ENCODE results near the gene VANGL2. TPM values are rescaled to one million over a fixed set of nuclear protein-coding genes. Genes with fewer than 3 reads are reported as not detected.

VANGL2 gene
- total and polyA plus RNA-seq, 9 of the 15 experiments (the other 6 are each of a cell fraction or from before 2014, with no cell fraction given): 0.28 to 4.0 (median 0.98) TPM

DNA sequence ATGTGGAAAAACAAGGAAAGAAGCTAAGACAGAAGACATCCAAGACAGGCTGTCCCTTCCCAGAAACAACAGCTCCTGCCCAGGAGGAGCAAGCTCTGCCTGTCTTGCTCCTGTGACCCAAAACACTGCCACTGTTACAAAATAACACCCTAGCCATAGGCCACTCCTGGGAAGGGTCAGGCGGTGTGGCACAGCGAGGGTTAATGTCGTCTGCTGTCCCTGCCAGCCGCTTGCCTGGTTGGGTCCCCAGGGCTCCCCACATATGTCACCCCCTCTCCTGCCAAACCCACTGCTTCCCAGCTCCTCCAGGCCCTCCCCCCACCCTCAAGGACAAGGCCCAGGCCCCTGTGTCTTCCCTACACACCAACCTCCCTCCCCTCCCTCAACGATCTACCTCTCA is 37.4 kb upstream of the VANGL2 start:
- ChIA-PET CTCF (ENCODE audit: low intra/inter-chr PET ratio) (no interaction called here), POLR2A (interaction anchor here (0.6 to 5.8 kb wide), 10 partner anchors 11 to 317 kb away, joined by 3 to 27 read pairs (median 4); partner anchors contain the start of genes COPA and NCSTN)
- peak overlapping the region; percentile 62 to 81; a peak in 2 of 4 replicates for H3K9ac ChIP-seq (ENCODE audit: insufficient read depth in 1 of 2, low read depth in 2 of 2, low read length in 2 of 2)
- H2AFZ ChIP-seq (ENCODE audit: low read depth, low read length): 0 out of 2 replicates have a peak overlapping the region, but pooled peaks have one; percentile 60
- ATAC-seq: no peak
- H3K79me2 ChIP-seq (ENCODE audit: control insufficient read depth, insufficient read depth, low read length): no peaks in the 10 kb centered on the region
- no peak for DNase-seq (ENCODE audit: extremely low read depth in 1 of 4, low spot score in 3 of 4)
- intact Hi-C loops (cut with micrococcal nuclease) (loop anchor here (2.0 kb wide), 1 partner anchor 14 kb away; no protein-coding TSS in a partner anchor), in situ Hi-C loops (cut with MboI) (no loop called here)
- H3K36me3 ChIP-seq (ENCODE audit: control insufficient read depth, insufficient read depth, low read length): peaks cover 24% of the 10 kb centered on the region; the same call in 2 of the 3 replicates
- H3K9me3 ChIP-seq (replicated peaks; ENCODE audit: control insufficient read depth, insufficient read depth, low read depth, low read length): no peaks in the 10 kb centered on the region
- H3K27me3 ChIP-seq (ENCODE audit: control insufficient read depth in 2 of 2, insufficient read depth in 2 of 2, low read length in 2 of 2): no peaks in the 10 kb centered on the region
- no peaks in the 10 kb centered on the region; the same call in 1 of the 2 replicates for H4K20me1 ChIP-seq (replicated peaks; ENCODE audit: control insufficient read depth, insufficient read depth, low read length)
- no peak overlapping the region for H3K4me3 ChIP-seq
- no TSS peak for BruUV-seq (replicated peaks)
- no peak overlapping the region; the same call in 1 of the 2 replicates for H3K4me2 ChIP-seq (ENCODE audit: insufficient read depth, low read length)
- peak overlapping the region; percentile 73; the same call in 2 of the 3 replicates for H3K27ac ChIP-seq (ENCODE audit: extremely low read depth, low read depth, low read length)
- WGBS (ENCODE audit: insufficient coverage, low coverage, missing lambda C conversion rate): 60% methylated on average over 5 of the region's 5 CpGs
- H3K9me1 ChIP-seq (ENCODE audit: control insufficient read depth, insufficient read depth, low read length): no peaks in the 10 kb centered on the region
- no peak for FAIRE-seq
- H3K4me1 ChIP-seq (replicated peaks in 1 of 2; ENCODE audit: control insufficient read depth in 2 of 2, insufficient read depth in 2 of 2, low read length in 2 of 2): peaks cover 24 to 40% of the 10 kb centered on the region in 2 experiments
- no peak for TF ChIP-seq ZNF134 (CRISPR knock-in tag; conservative IDR thresholded peaks at IDR 0.05)
- TF ChIP-seq PHTF2 (CRISPR knock-in tag; IDR thresholded peaks at IDR 0.05): no peak
- TF ChIP-seq ZNF121 (CRISPR knock-in tag; conservative IDR thresholded peaks at IDR 0.05): no peak
- TF ChIP-seq, protein P1, sequence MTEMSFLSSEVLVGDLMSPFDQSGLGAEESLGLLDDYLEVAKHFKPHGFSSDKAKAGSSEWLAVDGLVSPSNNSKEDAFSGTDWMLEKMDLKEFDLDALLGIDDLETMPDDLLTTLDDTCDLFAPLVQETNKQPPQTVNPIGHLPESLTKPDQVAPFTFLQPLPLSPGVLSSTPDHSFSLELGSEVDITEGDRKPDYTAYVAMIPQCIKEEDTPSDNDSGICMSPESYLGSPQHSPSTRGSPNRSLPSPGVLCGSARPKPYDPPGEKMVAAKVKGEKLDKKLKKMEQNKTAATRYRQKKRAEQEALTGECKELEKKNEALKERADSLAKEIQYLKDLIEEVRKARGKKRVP (CRISPR knock-in tag; IDR thresholded peaks at IDR 0.05): no peak
- TF ChIP-seq POLR2AphosphoS5 (IDR thresholded peaks at IDR 0.05; ENCODE audit: control insufficient read depth, insufficient read depth, low read depth, low read length): no peak
- TF ChIP-seq, protein P2, sequence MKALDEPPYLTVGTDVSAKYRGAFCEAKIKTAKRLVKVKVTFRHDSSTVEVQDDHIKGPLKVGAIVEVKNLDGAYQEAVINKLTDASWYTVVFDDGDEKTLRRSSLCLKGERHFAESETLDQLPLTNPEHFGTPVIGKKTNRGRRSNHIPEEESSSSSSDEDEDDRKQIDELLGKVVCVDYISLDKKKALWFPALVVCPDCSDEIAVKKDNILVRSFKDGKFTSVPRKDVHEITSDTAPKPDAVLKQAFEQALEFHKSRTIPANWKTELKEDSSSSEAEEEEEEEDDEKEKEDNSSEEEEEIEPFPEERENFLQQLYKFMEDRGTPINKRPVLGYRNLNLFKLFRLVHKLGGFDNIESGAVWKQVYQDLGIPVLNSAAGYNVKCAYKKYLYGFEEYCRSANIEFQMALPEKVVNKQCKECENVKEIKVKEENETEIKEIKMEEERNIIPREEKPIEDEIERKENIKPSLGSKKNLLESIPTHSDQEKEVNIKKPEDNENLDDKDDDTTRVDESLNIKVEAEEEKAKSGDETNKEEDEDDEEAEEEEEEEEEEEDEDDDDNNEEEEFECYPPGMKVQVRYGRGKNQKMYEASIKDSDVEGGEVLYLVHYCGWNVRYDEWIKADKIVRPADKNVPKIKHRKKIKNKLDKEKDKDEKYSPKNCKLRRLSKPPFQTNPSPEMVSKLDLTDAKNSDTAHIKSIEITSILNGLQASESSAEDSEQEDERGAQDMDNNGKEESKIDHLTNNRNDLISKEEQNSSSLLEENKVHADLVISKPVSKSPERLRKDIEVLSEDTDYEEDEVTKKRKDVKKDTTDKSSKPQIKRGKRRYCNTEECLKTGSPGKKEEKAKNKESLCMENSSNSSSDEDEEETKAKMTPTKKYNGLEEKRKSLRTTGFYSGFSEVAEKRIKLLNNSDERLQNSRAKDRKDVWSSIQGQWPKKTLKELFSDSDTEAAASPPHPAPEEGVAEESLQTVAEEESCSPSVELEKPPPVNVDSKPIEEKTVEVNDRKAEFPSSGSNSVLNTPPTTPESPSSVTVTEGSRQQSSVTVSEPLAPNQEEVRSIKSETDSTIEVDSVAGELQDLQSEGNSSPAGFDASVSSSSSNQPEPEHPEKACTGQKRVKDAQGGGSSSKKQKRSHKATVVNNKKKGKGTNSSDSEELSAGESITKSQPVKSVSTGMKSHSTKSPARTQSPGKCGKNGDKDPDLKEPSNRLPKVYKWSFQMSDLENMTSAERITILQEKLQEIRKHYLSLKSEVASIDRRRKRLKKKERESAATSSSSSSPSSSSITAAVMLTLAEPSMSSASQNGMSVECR (CRISPR knock-in tag; IDR thresholded peaks at IDR 0.05): no peak
- no peak for TF ChIP-seq ARNT (IDR thresholded peaks at IDR 0.05)
- TF ChIP-seq ZNF398 (CRISPR knock-in tag; IDR thresholded peaks at IDR 0.05): no peak
- no peak for TF ChIP-seq STAT6 (CRISPR knock-in tag; IDR thresholded peaks at IDR 0.05)
- no peak for TF ChIP-seq SRSF9 (IDR thresholded peaks at IDR 0.05; ENCODE audit: borderline replicate concordance, low read depth, low read length)
- peak; percentile 80; the same call in 1 of the 2 replicates for TF ChIP-seq DMBX1 (CRISPR knock-in tag; IDR thresholded peaks at IDR 0.05; ENCODE audit: borderline replicate concordance)
- no peak for TF ChIP-seq RBM34 (IDR thresholded peaks at IDR 0.05; ENCODE audit: borderline replicate concordance, insufficient read depth, low read length)

Measured in K562 (cell line).